Skin epidermis (tissue), 12 donors: ENCODE data around the gene ABHD6.
A peak's percentile ranks its signal among the peaks of the same experiment; 100 is the strongest.

Experiments used
- H3K27ac ChIP-seq, 21 experiments: fragments of 200-600 bp; sonication (generic) in 11 of 21; one replicate each; pipeline ENCODE4 v1.5.0; 2020; ENCODE audit warnings: mild to moderate bottlenecking in 3 of 21, inconsistent platforms in 2 of 21, moderate library complexity in 2 of 21
- H3K4me3 ChIP-seq, 7 experiments: fragments of 200-600 bp; sonication (generic) in 2 of 7; one replicate each; pipeline ENCODE4 v1.5.0; 2020; ENCODE audit warnings: inconsistent platforms in 2 of 7, mild to moderate bottlenecking in 2 of 7, moderate library complexity in 1 of 7

The ABHD6 gene

DNA sequence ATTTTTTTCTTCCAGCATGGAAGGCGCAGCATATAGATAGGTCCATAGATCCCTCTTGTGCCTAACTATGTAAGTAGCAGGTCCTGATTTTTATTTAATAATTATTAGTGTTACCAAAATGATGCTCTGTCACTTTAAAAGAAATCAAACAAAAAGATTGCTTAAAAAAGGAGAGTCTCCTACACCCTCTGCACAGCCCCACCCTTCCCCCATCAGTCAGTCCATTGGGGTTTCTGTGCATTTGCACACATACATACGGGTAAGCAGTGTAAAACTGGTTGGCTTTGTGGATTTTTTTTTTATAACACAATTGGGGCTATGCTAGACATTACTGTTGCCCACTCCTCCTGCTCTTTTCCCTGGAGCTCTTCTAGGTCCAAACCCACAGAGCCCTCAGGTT, 61.5 kb downstream of the ABHD6 start:
- Histone ChIP-seq H3K27ac (no peak overlapping the region), H3K4me3 (no peak overlapping the region)

DNA sequence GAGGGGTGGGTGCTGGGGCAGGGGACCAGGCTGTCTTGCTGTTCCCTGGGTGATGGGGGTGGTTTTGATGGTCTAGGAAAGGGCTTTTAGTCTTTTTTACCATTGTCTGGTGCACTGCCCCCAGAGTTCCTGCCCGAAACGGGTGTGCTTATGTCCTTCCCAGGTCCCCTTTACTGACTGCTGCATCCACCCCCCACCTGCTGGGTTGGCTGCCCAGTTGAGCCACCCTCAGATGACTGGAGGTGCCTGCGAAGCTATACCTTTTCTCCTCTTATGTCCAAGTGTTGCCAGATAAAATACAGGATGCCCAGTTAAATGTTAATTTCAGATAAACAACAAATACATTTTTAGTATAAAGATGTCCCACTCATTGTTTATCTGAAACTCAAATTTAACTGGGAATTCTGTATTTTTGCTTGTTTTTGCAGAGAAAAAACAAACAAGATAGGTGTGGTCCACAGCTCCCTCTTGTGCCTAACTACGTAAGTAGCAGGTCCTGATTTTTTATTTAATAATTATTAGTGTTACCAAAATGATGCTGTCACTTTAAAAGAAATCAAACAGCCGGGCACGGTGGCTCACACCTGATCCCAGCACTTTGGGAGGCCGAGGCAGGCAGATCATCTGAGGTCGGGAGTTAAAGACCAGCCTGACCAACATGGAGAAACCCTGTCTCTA, 62.4 kb downstream of the ABHD6 start:
- no peak overlapping the region for H3K27ac ChIP-seq
- H3K4me3 ChIP-seq, result no peak overlapping the region

DNA sequence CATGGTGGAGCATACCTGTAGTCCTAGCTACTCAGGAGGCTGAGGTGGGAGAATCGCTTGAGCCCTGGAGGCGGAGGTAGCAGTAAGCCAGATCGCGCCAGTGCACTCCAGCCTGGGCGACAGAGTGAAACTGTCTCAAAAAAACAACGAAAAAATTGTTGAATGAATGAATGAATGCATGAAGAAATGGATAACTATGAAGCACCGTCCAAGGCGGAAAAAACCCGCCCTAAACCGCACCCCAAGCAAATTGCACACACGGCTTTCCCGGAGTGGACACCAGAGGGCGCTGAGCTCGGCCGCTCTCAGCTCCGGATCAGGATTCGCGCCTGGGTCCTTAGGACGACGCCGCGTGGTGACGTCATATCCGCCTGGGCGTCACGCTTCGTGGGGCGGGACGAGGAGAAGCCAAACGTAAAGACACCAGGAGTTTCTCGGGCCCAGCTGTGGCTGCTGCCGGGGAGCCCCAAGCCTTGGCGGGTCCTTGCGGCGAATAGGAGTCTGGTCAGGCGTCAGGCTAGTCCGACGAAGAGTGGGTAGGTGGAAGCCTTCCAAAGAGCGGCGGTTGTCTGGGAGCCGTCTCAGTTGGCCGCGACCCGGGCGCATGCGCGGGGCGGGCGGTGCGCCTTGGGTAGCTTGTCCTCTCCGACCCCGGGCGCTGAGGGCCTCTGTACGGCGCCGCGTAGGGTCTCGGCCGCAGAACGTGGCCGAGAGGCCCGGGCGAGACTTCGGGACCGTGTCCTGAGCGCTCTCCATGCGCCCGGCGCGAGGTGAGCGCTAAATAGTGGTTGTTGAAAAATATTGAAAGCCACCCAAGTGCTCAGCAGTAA, 68.5 kb downstream of the ABHD6 start, which contains the start of the genes HTD2 and RPP14:
TSS of gene HTD2 (plus strand) at position 639 of the 830 bp plus-strand sequence. CDS start 11,094 bp downstream, outside the sequence.
TSS of gene RPP14 (plus strand) at position 364 of the 830 bp plus-strand sequence. CDS start 4,085 bp downstream, outside the sequence.
- Histone ChIP-seq H3K27ac (peak within 1 kb of the TSS; percentile 72 to 99 (median 98)), H3K4me3 (peak within 1 kb of the TSS; percentile 55 to 92 (median 73))

DNA sequence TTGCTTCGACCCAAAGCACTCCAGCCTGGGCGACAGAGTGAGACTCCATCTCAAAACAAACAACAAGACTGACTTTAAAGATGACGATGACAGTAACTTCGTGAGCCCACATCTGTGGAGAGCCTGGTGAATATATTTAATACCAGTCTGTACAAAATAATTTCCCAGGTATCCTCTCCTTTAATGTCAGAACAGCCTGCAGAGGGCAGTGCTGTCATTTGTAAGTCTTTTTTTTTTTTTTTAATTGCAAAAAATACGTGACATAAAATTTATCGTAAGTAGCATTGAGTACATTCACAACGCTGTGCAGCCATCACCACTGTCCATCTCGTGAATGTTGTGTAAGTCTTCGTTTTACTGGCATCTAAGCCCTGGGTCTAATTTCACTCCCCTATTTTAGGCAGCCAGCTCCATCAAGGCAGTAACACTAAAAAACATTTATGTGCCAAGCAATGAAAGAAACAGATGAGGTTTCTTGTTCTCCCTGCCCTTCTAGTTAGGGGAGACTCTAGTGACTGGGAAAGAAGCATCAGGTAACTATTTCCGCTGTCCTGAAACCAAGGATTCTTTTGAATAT, 70.1 kb downstream of the ABHD6 start:
- H3K27ac ChIP-seq, result peak overlapping the region in 16 of 21 experiments; percentile 92 to 99 (median 98)
- H3K4me3 ChIP-seq, result peak overlapping the region; percentile 55 to 92 (median 73)

DNA sequence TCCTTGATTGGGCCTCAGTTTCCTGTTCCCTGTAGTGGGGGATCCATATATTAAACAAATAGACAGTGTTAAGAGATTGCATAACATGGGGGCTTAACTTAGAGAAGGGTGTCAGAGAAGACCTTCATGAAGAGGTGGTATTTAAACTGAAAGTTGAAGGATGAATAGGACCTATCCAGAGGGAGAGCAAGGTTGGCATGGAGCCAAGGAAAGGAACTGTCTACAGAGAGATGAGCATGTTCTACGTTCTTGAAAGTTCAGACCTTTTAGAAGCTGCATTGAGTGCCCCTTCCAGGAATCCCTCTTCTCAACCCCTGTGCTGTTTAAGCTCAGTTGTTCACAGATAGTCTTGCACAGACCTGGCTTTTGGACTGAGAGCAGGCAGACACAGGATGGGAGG, 71.1 kb downstream of the ABHD6 start:
- H3K4me3 ChIP-seq, result no peak overlapping the region
- peak overlapping the region in 3 of 21 experiments; percentile 42 to 98 (median 98) for H3K27ac ChIP-seq

DNA sequence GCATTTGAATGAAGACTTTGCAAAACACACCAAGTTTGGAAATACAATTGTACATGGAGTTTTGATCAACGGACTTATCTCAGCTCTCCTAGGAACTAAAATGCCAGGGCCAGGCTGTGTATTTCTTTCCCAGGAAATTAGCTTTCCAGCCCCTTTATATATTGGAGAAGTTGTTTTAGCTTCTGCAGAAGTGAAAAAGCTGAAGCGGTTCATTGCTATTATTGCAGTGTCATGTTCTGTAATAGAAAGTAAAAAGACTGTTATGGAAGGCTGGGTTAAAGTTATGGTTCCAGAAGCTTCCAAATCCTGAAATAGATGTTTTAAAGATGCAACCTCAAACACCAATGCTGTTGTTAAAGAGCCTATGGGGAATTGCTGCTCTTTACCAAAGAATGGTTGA, 80.2 kb downstream of the ABHD6 start:
- no peak overlapping the region for H3K27ac ChIP-seq
- no peak overlapping the region for H3K4me3 ChIP-seq

DNA sequence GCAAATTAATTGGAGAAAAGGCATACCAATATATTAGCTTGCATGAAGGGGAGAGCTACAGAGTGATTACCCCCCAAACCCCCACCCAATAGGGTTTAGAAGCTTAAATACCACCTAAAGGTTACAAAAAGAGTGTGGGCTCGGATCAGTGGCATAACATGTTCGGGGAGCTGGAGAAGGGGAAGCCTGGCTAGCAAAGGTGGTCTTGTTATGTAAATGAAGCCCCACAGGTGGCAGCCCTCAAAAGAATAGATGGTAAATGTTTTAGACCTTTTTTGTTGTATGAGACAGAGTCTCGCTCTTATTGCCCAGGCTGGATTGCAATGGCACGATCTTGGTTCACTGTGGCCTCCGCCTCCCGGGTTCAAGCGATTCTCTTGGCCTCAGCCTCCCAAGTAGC, 84.2 kb downstream of the ABHD6 start:
- H3K4me3 ChIP-seq, result no peak overlapping the region
- H3K27ac ChIP-seq, result no peak overlapping the region

DNA sequence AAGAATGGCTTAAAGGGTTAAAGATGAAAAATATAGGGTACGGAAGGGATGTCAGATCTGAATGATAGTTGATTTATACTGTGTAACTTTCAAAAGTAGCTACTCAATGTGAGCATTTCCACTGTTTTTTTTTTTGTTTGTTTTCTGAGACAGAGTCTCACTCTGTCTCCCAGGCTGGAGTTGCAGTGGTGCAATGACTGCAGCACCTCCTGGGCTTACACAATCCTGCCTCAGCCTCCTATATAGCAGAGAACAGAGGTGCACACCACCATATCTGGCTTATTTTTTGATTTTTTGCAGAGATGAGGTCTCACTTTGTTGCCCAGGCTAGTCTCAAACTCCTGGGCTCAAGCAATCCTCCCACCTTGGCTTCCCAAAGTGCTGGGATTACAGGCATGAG, 85.2 kb downstream of the ABHD6 start:
- Histone ChIP-seq H3K4me3 (no peak overlapping the region), H3K27ac (no peak overlapping the region)

DNA sequence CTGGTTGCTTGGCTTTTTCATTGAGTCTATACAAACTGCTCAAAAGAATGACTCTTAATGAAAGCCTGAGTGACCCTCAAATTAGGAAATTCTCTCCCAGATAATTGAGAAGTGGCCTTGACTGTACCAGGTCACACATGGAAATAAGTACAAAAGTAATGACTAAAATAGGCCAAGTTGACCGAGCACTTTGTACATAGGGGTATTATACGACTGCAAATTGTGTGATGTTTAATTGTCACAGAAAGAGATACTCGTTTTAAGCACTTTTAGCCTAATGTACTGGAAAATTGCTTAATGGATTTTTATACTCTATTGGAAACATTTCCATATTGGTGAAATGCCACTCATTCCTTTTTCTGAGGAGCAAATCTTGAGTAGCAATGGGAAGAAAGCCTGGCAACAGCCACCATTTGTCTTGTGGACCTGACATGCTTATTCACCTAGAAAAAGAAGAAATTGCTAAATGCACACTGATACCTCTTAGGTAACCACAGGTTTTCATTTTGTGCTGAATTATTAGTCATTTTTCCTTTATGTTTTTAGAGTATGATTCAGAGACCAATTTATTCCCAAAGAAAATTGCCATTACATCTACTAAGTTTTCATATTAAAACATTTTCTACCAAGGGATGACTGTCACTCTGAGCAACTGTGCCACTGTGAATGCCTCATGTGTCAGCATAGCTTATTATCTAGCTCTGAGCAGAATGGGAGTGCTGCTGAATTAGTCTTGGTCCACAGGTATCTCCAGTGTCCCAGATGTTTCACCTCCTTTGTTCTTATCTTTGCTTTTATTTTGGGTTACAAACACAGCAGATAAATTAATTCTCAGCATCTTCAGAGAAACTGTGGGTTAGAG, 86.2 kb downstream of the ABHD6 start:
- Histone ChIP-seq H3K4me3 (no peak overlapping the region), H3K27ac (no peak overlapping the region)

DNA sequence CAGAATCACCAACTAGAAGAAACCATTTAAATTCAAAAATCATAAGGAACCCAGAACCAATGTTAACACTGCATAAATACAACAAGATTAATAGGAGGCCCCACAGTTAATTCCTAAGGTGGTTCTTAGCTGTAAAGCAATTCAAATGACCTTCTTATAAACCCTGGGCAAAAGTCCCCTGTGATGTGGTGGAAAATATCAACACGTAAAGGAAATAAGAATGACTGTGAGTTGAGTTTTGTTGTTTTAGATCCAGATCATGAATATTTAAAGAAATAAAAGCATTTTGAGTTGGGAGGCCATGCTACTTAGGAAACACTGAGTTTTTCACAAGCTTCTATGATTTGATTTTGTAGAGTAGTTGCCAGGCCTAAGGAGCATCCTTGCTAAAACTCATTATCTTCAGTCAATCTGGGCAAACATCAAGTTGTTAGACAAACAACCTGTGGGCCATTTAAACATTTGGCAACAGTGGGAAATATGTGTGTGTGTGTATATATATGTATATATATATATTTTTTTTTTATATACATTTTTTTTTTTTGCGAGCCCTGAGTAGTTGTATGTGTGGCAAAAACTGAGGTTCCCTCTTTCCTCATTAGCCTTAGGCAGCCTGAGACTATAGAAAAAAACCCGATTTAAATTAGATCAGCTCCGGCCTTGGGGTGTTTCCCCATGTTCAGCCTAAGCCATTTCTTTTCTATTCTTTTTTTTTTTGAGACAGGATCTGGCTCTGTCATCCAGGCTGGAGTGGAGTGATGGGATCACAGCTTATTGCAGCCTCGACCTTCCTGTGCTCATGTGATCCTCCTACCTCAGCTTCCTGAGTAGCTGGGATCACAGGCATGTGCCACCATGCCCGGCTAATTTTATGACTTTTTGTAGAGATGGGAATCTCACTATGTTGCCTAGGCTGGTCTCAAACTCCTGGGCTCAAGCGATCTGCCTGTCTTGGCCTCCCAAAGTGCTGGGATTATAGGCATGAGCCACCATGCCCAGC, 87.1 kb downstream of the ABHD6 start:
- H3K27ac ChIP-seq, result peak overlapping the region in 6 of 21 experiments; percentile 0 to 61 (median 41)

DNA sequence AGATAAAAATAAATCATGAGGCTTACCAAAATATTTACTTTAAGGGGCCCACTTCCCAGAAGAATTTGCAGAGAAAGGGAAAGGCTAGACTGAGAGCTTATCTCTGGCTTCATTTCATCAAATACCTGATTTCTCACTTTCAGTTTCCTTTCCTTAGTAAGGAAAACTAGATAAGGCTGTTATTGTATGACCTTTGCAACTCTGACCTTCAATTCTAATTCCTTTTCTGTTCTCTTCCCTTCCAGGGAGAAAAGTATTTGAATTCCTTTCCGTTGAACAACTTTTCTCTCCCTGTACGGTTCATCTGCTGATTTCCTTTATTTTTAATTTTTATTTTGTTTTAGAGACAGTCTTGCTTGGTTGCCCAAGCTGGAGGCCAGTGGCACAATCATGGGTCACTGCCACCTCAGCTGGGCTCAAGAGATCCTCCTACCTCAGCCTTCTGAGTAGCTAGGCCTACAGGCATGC, 88.0 kb downstream of the ABHD6 start:
- Histone ChIP-seq H3K27ac (peak overlapping the region in 7 of 21 experiments; percentile 0 to 61 (median 44)), H3K4me3 (no peak overlapping the region)

More for the DNA sequence above, 87.1 kb downstream of the ABHD6 start:
- no peak overlapping the region for H3K4me3 ChIP-seq

DNA sequence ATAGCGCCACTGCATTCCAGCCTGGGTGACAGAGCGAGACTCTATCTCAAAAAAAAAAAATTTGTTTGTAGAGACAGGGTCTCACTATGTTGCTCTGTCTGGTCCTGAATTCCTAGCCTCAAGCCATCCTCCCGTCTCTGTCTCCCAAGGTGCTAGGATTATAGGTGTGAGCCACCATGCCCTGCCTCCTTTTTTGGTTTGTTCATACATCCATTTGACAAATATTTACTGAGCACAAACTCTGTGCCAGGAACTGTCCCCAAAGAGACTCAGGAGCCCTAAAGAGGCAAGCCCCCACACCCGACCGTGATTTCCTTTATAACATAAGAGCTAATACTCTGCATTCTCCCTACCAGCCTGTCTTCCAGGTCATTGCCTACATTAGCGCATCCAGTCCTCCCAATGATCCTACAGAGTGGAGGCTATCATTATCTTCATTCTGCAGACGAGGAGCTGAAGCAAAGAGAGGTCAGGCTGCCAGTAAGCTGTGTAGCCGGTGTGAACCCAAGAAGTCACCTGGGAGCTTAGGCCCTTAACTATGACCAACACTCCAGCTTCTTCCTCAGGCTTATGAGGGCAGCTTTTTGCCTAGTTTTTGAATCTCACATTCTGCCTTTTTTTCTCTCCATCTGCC, 88.8 kb downstream of the ABHD6 start:
- H3K27ac ChIP-seq, result no peak overlapping the region

DNA sequence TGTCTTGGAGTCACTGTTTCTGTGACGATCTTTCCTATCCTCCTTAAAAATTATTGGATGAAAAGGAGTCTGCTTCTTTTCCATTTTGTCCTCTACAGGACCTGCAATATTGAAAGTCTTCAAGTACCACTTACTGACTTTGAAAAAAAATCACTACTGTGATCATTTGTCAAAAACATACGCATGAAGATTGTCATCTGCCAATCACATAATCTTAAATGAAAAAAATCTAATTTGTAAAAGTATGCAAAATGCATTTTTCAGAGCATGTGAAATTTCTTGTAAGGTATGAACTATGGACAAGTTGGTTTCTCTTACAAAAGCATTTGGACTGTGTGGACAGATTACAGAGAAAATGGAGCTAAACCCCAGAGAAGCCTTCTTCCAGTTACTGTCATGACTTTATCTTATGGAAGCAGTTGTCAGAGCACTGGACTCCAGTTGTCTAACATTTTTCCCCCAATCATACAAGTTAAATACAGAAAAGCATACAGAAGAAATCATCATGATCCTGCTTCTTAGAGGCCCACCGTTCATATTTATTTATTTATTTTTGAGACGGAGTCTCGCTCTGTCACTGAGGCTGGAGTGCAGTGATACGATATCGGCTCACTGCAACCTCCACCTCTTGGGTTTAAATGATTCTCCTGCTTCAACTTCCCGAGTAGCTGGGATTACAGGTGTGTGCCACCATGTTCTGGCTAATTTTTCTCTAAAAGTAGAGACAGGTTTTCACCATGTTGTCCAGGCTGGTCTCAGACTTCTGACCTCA, 91.7 kb downstream of the ABHD6 start:
- Histone ChIP-seq H3K4me3 (no peak overlapping the region), H3K27ac (no peak overlapping the region)

More for the DNA sequence above, 88.8 kb downstream of the ABHD6 start:
- no peak overlapping the region for H3K4me3 ChIP-seq

DNA sequence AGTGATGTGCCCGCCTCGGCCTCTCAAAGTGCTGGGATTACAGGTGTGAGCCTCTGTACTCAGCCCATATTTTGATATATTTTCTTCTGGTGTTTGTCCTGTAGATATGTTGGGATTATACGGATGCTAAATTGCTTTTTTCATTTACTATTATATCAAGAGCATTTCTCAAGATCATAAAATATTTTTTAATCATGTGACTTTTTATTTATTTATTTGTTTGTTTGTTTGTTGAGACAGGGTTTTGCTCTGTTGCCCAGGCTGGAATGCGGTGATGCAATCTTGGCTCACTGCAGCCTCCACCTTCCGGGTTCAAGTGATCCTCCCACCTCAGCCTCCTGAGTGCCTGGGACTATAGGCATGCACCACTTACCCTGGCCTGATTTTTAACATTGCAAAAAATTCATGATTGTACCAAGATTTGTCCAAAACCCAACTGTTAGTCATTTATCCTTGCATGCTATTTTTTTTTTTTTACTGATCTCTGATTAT, 92.4 kb downstream of the ABHD6 start:
- Histone ChIP-seq H3K4me3 (no peak overlapping the region), H3K27ac (no peak overlapping the region)

DNA sequence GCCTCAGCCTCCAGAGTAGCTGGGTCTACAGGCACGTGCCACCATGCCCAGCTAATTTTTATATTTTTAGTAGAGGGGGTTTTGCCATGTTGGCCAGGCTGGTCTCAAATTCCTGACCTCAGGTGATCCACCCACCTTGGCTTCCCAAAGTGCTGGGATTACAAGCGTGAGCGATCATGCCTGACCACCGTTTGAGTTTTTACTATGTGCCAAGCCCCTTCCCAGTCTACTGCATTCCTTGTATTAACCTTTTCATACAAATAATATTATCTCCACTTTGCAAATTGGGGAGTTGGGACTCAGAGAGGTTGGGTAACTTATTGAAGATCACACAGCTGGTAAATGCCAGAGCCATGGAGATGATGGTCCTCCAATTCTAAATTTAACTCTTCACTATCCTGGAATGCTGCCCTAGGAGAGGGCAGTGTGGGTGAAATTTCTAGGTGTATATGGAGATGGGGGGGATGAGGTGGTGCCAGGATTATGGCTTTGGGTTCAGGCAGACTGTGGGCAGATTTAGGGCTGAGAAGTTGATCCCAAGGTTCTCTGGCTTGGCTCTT, 94.1 kb downstream of the ABHD6 start:
- H3K27ac ChIP-seq, result peak overlapping the region in 9 of 21 experiments; percentile 78 to 88 (median 82)
- H3K4me3 ChIP-seq, result no peak overlapping the region

DNA sequence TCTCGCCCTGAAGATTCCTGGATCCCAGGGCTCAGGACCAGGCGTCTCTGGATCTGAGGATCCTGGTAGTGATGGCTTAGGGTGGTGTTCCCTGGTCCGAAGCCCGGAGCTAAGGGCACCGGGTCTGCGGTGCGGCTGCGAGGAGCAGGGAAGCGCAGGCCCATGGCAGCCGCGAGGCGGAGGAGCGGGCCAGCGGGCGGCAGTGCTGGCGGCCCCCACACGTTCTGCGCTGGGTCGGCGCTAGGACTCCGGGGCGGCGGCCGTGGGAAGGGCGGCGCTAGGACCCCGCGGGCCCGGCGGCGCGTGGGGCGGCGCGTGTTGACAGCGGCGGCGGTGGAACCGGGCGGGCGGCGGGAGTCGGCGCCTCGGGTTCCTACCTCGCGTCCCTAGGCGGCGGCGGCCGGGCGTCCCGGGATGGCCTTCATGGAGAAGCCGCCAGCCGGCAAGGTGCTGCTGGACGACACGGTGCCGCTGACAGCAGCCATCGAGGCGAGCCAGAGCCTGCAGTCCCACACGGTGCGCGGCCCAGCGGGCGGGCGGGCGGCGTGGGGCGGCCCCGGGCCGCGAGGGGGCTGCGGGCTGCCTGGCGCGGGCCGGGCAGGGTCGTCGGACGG, 95.1 kb downstream of the ABHD6 start, which contains the start of gene PXK:
TSS of gene PXK (plus strand) at position 318 of the 614 bp plus-strand sequence. CDS start at position 415, 97 bp downstream.
- H3K4me3 ChIP-seq, result peak within 1 kb of the TSS; percentile 66 to 89 (median 78)
- peak within 1 kb of the TSS; percentile 16 to 88 (median 78) for H3K27ac ChIP-seq
